LNCAP (cell line): ENCODE results near the gene ANKRD11.

Source experiments
- CTCF ChIP-seq: fragments of 450-650 bp; IDR thresholded peaks from 2 replicates; pipeline ENCODE4 v1.5.1; 2017; ENCODE audit warnings: mild to moderate bottlenecking

Gene ANKRD11

GRCh38 chr16:89291363-89291762, 199.0 kb downstream of the ANKRD11 start:
- no peak for TF ChIP-seq CTCF

- no peak for TF ChIP-seq CTCF
Measured at GRCh38 chr16:89290887-89291286, 199.5 kb downstream of the ANKRD11 start.

GRCh38 chr16:89290472-89290871, 199.9 kb downstream of the ANKRD11 start:
- TF ChIP-seq CTCF: no peak

GRCh38 chr16:89289428-89290395, 200.6 kb downstream of the ANKRD11 start:
- peak; percentile 92 for TF ChIP-seq CTCF

GRCh38 chr16:89288966-89289365, 201.4 kb downstream of the ANKRD11 start:
- no peak for TF ChIP-seq CTCF

- TF ChIP-seq CTCF: no peak
Measured at GRCh38 chr16:89288577-89288844, 201.8 kb downstream of the ANKRD11 start.

- TF ChIP-seq CTCF: no peak
Measured at GRCh38 chr16:89287777-89288576, 202.4 kb downstream of the ANKRD11 start.
